Measurements from ENCODE around the gene PRAMEF17.
"Not testable (repeated sequence)": the region's sequence is repeated elsewhere in the genome, so short reads cannot be mapped to it uniquely, and the experiment has no call there.

The PRAMEF17 gene

DNA sequence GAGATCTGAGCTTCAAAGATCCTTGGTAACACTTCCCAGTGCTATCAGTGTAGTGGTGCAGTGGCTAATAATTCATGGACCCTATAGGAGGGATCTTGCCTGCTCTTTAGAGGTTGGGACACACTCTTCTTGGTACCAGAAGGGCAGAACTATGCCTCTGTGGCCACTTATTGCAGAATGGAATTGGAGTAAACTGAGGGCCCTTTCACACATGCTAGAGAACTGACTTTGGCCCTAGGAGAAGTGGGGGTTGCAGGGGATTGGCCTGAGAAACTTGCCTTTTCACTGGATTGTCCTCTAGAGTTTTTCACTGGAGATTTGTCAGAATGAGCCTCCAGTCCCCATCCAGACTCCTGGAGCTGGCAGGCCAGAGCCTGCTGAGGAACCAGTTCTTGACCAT lies at the start of gene PRAMEF17:
Gene PRAMEF17, plus strand, starts transcription at position 301 of the 400 bp plus-strand sequence. Its CDS starts 26 bp downstream, at position 327.
- not testable (repeated sequence) for H3K4me3 ChIP-seq (ENCODE audit: low read length); DNase-seq (ENCODE audit: low read depth, low spot score); H3K36me3 ChIP-seq (ENCODE audit: control insufficient read depth, insufficient read depth, low read length); H3K4me1 ChIP-seq (ENCODE audit: control insufficient read depth, insufficient read depth, low read length); H3K27me3 ChIP-seq (ENCODE audit: control insufficient read depth, insufficient read depth, low read length); H3K27ac ChIP-seq (ENCODE audit: low read length); H3K9me3 ChIP-seq (ENCODE audit: control insufficient read depth, insufficient read depth, low read length)

DNA sequence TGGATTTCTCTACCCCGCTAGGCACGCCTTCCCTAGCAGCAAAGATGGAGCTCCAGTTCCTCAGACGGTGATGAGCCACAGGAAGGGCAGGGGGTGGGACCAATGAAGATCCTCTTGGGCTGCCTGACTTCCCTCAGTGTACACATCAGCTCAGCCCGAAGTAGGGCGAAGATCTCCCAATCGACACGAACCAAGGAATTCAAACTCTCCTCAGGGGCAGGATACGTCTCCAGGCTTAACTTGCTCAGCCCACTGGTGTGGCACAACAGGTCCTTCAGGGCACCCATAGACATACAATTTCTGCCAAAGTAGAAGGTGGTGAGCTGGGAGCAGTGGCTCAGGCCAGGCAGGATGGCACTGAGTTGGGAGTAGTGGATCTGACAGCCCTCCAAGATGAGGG lies 46.9 kb upstream of the PRAMEF17 start:
- H3K27ac ChIP-seq (ENCODE audit: low read length); H3K36me3 ChIP-seq (ENCODE audit: control insufficient read depth, insufficient read depth, low read length); DNase-seq (ENCODE audit: low read depth, low spot score); H3K4me3 ChIP-seq (ENCODE audit: low read length); H3K9me3 ChIP-seq (ENCODE audit: control insufficient read depth, insufficient read depth, low read length); H3K27me3 ChIP-seq (ENCODE audit: control insufficient read depth, insufficient read depth, low read length); H3K4me1 ChIP-seq (ENCODE audit: control insufficient read depth, insufficient read depth, low read length): not testable (repeated sequence)
- no CpG with 5 or more reads among the region's 8 CpGs for WGBS (ENCODE audit: insufficient coverage, insufficient read length)

GRCh38 chr1:13347034-13347433 lies 42.4 kb upstream of the PRAMEF17 start, which contains the start of gene PRAMEF14:
Gene PRAMEF14, minus strand, starts transcription at chr1:13347134. Its CDS starts 1,820 bp downstream, at chr1:13345314.
- not testable (repeated sequence) for DNase-seq (ENCODE audit: low read depth, low spot score); H3K36me3 ChIP-seq (ENCODE audit: control insufficient read depth, insufficient read depth, low read length); H3K27me3 ChIP-seq (ENCODE audit: control insufficient read depth, insufficient read depth, low read length); H3K4me3 ChIP-seq (ENCODE audit: low read length); H3K4me1 ChIP-seq (ENCODE audit: control insufficient read depth, insufficient read depth, low read length); H3K9me3 ChIP-seq (ENCODE audit: control insufficient read depth, insufficient read depth, low read length); H3K27ac ChIP-seq (ENCODE audit: low read length)
- WGBS (ENCODE audit: insufficient coverage, insufficient read length), result no CpG with 5 or more reads among the region's 7 CpGs

- H3K9me3 ChIP-seq (ENCODE audit: control insufficient read depth, insufficient read depth, low read length); DNase-seq (ENCODE audit: low read depth, low spot score): not testable (repeated sequence)
- no CpG with 5 or more reads among the region's 8 CpGs for WGBS (ENCODE audit: insufficient coverage, insufficient read length)
These were observed 36.0 kb upstream of the PRAMEF17 start for GRCh38 chr1:13353476-13353875.

GRCh38 chr1:13354475-13354874 lies 35.0 kb upstream of the PRAMEF17 start:
- not testable (repeated sequence) for DNase-seq (ENCODE audit: low read depth, low spot score); H3K27me3 ChIP-seq (ENCODE audit: control insufficient read depth, insufficient read depth, low read length); H3K27ac ChIP-seq (ENCODE audit: low read length); H3K4me1 ChIP-seq (ENCODE audit: control insufficient read depth, insufficient read depth, low read length); H3K36me3 ChIP-seq (ENCODE audit: control insufficient read depth, insufficient read depth, low read length); H3K4me3 ChIP-seq (ENCODE audit: low read length); H3K9me3 ChIP-seq (ENCODE audit: control insufficient read depth, insufficient read depth, low read length)
- WGBS (ENCODE audit: insufficient coverage, insufficient read length), result no CpG with 5 or more reads among the region's 9 CpGs

More at GRCh38 chr1:13353476-13353875, 36.0 kb upstream of the PRAMEF17 start:
- not testable (repeated sequence) for H3K27ac ChIP-seq (ENCODE audit: low read length); H3K36me3 ChIP-seq (ENCODE audit: control insufficient read depth, insufficient read depth, low read length); H3K27me3 ChIP-seq (ENCODE audit: control insufficient read depth, insufficient read depth, low read length); H3K4me1 ChIP-seq (ENCODE audit: control insufficient read depth, insufficient read depth, low read length); H3K4me3 ChIP-seq (ENCODE audit: low read length)

GRCh38 chr1:13356774-13357173 lies 32.7 kb upstream of the PRAMEF17 start:
- H3K36me3 ChIP-seq (ENCODE audit: control insufficient read depth, insufficient read depth, low read length); H3K4me1 ChIP-seq (ENCODE audit: control insufficient read depth, insufficient read depth, low read length); H3K27me3 ChIP-seq (ENCODE audit: control insufficient read depth, insufficient read depth, low read length); H3K4me3 ChIP-seq (ENCODE audit: low read length); H3K9me3 ChIP-seq (ENCODE audit: control insufficient read depth, insufficient read depth, low read length); H3K27ac ChIP-seq (ENCODE audit: low read length): not testable (repeated sequence)
- DNase-seq (ENCODE audit: low read depth, low spot score), result peak; percentile 13
- WGBS (ENCODE audit: insufficient coverage, insufficient read length), result no CpG with 5 or more reads among the region's 5 CpGs

- no CpG with 5 or more reads among the region's 7 CpGs for WGBS (ENCODE audit: insufficient coverage, insufficient read length)
These were observed 27.1 kb upstream of the PRAMEF17 start for GRCh38 chr1:13362364-13362763.

GRCh38 chr1:13364928-13365327 lies 24.5 kb upstream of the PRAMEF17 start:
- not testable (repeated sequence) for DNase-seq (ENCODE audit: low read depth, low spot score); H3K27me3 ChIP-seq (ENCODE audit: control insufficient read depth, insufficient read depth, low read length); H3K9me3 ChIP-seq (ENCODE audit: control insufficient read depth, insufficient read depth, low read length); H3K36me3 ChIP-seq (ENCODE audit: control insufficient read depth, insufficient read depth, low read length); H3K27ac ChIP-seq (ENCODE audit: low read length); H3K4me1 ChIP-seq (ENCODE audit: control insufficient read depth, insufficient read depth, low read length); H3K4me3 ChIP-seq (ENCODE audit: low read length)
- no CpG with 5 or more reads among the region's 4 CpGs for WGBS (ENCODE audit: insufficient coverage, insufficient read length)

More at GRCh38 chr1:13362364-13362763, 27.1 kb upstream of the PRAMEF17 start:
- H3K4me1 ChIP-seq (ENCODE audit: control insufficient read depth, insufficient read depth, low read length); H3K4me3 ChIP-seq (ENCODE audit: low read length); H3K9me3 ChIP-seq (ENCODE audit: control insufficient read depth, insufficient read depth, low read length); H3K27ac ChIP-seq (ENCODE audit: low read length); H3K27me3 ChIP-seq (ENCODE audit: control insufficient read depth, insufficient read depth, low read length); H3K36me3 ChIP-seq (ENCODE audit: control insufficient read depth, insufficient read depth, low read length); DNase-seq (ENCODE audit: low read depth, low spot score): not testable (repeated sequence)

DNA sequence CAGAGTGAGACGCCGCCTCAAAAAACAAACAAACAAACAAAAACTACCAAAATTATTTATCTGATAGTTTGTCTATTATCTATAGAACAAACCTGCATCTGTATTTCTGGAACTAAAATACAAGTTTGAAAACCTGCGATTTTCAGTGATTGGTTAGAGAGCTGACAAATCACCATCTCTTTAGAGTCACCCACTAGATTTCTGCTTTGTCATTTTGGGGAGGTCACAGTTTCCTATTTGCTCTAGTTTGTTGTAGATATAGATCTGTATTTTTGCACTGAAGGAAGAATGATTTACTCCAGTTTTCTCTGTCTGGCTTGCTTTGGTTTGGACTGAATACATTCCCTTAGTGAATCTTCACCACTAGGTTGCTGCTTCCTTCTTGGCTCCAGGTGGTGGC lies 22.9 kb upstream of the PRAMEF17 start:
- not testable (repeated sequence) for DNase-seq (ENCODE audit: low read depth, low spot score); H3K4me3 ChIP-seq (ENCODE audit: low read length); H3K4me1 ChIP-seq (ENCODE audit: control insufficient read depth, insufficient read depth, low read length); H3K36me3 ChIP-seq (ENCODE audit: control insufficient read depth, insufficient read depth, low read length); H3K27me3 ChIP-seq (ENCODE audit: control insufficient read depth, insufficient read depth, low read length); H3K9me3 ChIP-seq (ENCODE audit: control insufficient read depth, insufficient read depth, low read length); H3K27ac ChIP-seq (ENCODE audit: low read length)
- no CpG with 5 or more reads among the region's 3 CpGs for WGBS (ENCODE audit: insufficient coverage, insufficient read length)

DNA sequence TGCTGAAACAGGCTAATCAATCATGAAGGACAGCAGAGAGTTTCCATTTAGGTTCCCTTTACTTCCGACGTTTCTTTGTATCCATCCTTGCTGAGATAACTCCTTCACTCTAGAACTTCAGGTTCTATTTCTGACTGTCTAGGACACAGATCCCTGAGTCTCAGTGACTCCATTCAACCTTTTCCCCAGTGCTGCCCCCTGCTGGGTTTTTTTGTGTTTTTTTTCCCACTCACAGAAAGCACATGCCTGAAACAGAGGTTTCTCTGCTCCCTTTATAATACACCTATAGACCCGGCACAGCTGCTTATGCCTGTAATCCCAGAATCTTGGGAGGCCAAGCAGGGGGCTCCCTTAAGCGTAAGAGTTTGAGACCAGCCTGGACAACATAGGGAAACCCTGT lies 20.9 kb upstream of the PRAMEF17 start:
- not testable (repeated sequence) for H3K4me1 ChIP-seq (ENCODE audit: control insufficient read depth, insufficient read depth, low read length); H3K27ac ChIP-seq (ENCODE audit: low read length); H3K4me3 ChIP-seq (ENCODE audit: low read length); DNase-seq (ENCODE audit: low read depth, low spot score); H3K36me3 ChIP-seq (ENCODE audit: control insufficient read depth, insufficient read depth, low read length); H3K9me3 ChIP-seq (ENCODE audit: control insufficient read depth, insufficient read depth, low read length); H3K27me3 ChIP-seq (ENCODE audit: control insufficient read depth, insufficient read depth, low read length)
- WGBS (ENCODE audit: insufficient coverage, insufficient read length), result no CpG with 5 or more reads among the region's 4 CpGs

- not testable (repeated sequence) for DNase-seq (ENCODE audit: low read depth, low spot score); H3K27me3 ChIP-seq (ENCODE audit: control insufficient read depth, insufficient read depth, low read length); H3K9me3 ChIP-seq (ENCODE audit: control insufficient read depth, insufficient read depth, low read length); H3K4me3 ChIP-seq (ENCODE audit: low read length); H3K4me1 ChIP-seq (ENCODE audit: control insufficient read depth, insufficient read depth, low read length); H3K27ac ChIP-seq (ENCODE audit: low read length); H3K36me3 ChIP-seq (ENCODE audit: control insufficient read depth, insufficient read depth, low read length)
- WGBS (ENCODE audit: insufficient coverage, insufficient read length), result no CpG with 5 or more reads among the region's 3 CpGs
These were observed 10.4 kb upstream of the PRAMEF17 start for GRCh38 chr1:13378983-13379382.
